RWPE2 (cell line): ENCODE measurements around the gene ADAMTS17.

Experiments
- ATAC-seq: fragments of 200-7000 bp; cut with Tn5 transposase; 3 replicates; pipeline ENCODE4 v1.9.1; 2021; ENCODE audit warnings: low read depth
- DNase-seq: peaks from one replicate; pipeline ENCODE4 v3.0.0-alpha.2; 2020; ENCODE audit warnings: low spot score
- H3K27ac ChIP-seq: fragments of 450-650 bp; 2 replicates; pipeline ENCODE4 v1.5.1; 2017; ENCODE audit warnings: mild to moderate bottlenecking; ENCODE audit not compliant: poor library complexity, severe bottlenecking
- H3K27me3 ChIP-seq: fragments of 250-450 bp; sonication (Bioruptor Pico); 2 replicates; pipeline ENCODE4 v1.5.1; 2021; ENCODE audit warnings: mild to moderate bottlenecking, moderate library complexity; ENCODE audit not compliant: insufficient read depth, poor library complexity, severe bottlenecking
- H3K36me3 ChIP-seq: fragments of 250-450 bp; sonication (Bioruptor Pico); 2 replicates; pipeline ENCODE4 v1.5.1; 2020; ENCODE audit warnings: low read depth, mild to moderate bottlenecking, moderate library complexity
- H3K4me1 ChIP-seq: fragments of 250-450 bp; sonication (Bioruptor Pico); 2 replicates; pipeline ENCODE4 v1.5.1; 2021; ENCODE audit warnings: mild to moderate bottlenecking, moderate library complexity; ENCODE audit not compliant: insufficient read depth, poor library complexity, severe bottlenecking
- H3K4me3 ChIP-seq: fragments of 250-450 bp; sonication (Bioruptor Pico); 2 replicates; pipeline ENCODE4 v1.5.1; 2021; ENCODE audit warnings: mild to moderate bottlenecking, moderate library complexity; ENCODE audit not compliant: severe bottlenecking
- H3K9me3 ChIP-seq: fragments of 250-450 bp; sonication (Bioruptor Pico); 2 replicates; pipeline ENCODE4 v1.5.1; 2021; ENCODE audit warnings: mild to moderate bottlenecking, moderate library complexity; ENCODE audit not compliant: severe bottlenecking
- CTCF ChIP-seq: fragments of 450-650 bp; IDR thresholded peaks from one replicate; pipeline ENCODE4 v1.5.1; 2017; ENCODE audit warnings: mild to moderate bottlenecking, moderate library complexity; ENCODE audit not compliant: poor library complexity, severe bottlenecking

The ADAMTS17 gene

GRCh38 chr15:100263031-100263430 lies 78.7 kb downstream of the ADAMTS17 start:
- Histone ChIP-seq H3K9me3 (no peaks in the 10 kb centered on the region), H3K27me3 (peaks cover 4% of the 10 kb centered on the region), H3K4me1 (no peaks in the 10 kb centered on the region), H3K36me3 (no peaks in the 10 kb centered on the region), H3K4me3 (no peak overlapping the region), H3K27ac (no peak overlapping the region)
- ATAC-seq: no peak
- no peak for TF ChIP-seq CTCF
- no peak for DNase-seq

GRCh38 chr15:100261302-100262240 lies 80.2 kb downstream of the ADAMTS17 start:
- TF ChIP-seq CTCF: no peak
- ATAC-seq: no peak
- no peak overlapping the region for H3K4me3 ChIP-seq
- H3K9me3 ChIP-seq: no peaks in the 10 kb centered on the region
- no peak for DNase-seq
- no peaks in the 10 kb centered on the region for H3K4me1 ChIP-seq
- H3K27me3 ChIP-seq: peaks cover 4% of the 10 kb centered on the region
- H3K36me3 ChIP-seq: no peaks in the 10 kb centered on the region
- no peak overlapping the region for H3K27ac ChIP-seq

DNA sequence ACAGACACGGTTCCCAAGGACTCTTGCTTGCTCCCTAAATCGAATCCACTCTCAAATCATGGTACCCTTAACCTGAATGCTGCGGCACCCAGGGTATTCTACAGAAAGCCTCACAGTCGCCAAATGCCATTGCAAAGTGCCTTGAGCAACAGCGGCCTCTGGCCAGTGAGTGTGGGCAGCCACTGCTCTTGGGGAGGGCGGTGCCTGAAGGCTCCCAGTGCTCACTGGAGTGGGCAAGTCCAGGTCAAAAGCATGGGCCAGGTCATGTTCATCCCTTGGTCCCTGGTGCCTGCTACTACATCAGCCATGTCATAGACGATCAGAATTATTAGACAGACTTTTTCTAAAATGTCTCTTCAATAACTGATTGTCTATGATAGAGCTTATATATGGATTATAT lies 82.5 kb downstream of the ADAMTS17 start:
- Histone ChIP-seq H3K27ac (no peak overlapping the region), H3K9me3 (no peaks in the 10 kb centered on the region), H3K36me3 (no peaks in the 10 kb centered on the region), H3K4me1 (no peaks in the 10 kb centered on the region), H3K27me3 (peaks cover 4% of the 10 kb centered on the region), H3K4me3 (no peak overlapping the region)
- DNase-seq (no peak), ATAC-seq (no peak)
- TF ChIP-seq CTCF: no peak

DNA sequence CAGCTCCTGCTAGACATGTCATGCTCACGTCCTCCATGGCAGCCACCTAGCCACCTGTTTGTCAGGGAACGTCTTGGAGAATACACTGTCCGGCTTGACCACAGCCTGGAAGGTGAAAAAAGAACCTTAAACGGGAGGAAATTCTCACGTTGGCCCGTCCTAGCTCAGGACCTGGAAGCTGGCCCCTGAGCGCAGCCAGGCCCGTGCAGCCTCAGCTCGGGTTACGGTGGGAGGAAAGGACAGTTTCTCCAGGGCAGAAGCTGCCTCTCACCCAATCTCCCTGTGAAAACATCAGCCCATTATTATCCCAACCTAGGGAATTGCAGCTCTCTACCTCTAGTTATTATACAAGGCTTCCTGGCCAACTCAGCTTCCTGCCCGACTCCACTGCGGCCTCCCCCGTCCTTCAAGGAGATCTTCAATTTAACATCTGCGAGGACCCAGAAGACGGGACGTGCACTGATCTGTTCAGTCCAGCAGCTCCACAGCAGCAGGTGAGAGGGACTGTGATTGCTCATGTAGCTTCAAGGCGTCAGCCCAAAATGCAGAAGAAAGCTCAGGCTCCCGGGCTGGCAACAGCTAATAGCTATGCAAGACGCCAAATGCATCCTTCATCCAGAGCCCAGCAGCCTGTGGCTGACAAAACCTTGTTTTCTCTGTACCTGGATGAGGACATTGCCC lies 84.7 kb downstream of the ADAMTS17 start:
- ATAC-seq (no peak), DNase-seq (no peak)
- TF ChIP-seq CTCF: no peak
- Histone ChIP-seq H3K27ac (no peak overlapping the region), H3K9me3 (no peaks in the 10 kb centered on the region), H3K4me1 (no peaks in the 10 kb centered on the region), H3K4me3 (no peak overlapping the region), H3K36me3 (no peaks in the 10 kb centered on the region), H3K27me3 (no peaks in the 10 kb centered on the region)
